ENCODE results near the gene STK11. TPM values are rescaled to one million over a fixed set of nuclear protein-coding genes. Genes with fewer than 3 reads are reported as not detected.

STK11 gene
- total RNA-seq, 1 donor from 2014 or later = 59.3 TPM

DNA sequence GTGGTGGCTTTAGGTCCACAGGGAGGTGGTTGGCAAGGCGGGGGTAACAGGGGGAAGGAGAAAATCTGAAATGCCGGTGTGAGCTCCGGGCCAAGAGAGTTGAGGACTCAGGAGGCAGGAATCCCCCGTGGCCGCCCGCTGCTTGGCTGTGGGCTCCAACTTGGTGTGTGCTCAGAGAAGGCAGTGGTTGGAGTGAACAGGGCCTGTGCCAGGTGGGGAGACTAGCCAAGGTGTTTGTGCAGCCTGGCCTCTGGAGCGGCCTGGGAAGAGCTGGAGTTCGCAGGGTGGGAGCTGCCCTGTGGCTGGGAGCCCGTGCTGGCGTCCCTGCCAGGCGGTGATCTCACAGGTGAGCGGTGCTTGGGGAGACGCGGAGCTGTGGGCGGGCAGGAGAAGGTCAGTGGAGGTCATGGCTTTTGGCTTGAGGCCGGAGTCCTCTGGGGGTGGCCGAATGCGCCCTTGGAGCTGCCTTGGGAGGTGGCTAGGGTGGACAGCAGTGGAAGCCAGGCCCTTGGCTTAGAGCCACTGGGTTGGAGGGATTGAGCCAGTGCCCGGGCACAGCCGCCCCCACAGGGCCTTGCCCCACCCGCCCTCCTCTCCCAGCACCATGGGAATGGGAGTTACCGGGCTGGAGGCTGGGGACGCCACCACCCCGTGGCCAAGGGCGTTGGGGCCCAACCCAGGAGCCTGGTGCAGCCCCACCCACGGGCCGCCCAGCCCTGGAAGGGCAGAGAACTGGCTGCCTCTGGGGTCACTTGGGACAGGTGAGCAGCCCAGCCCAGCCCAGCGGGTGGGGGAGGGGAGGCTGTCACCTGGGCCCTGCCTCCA lies 56.4 kb downstream of the STK11 start:
- Mint-ChIP-seq H3K9me3 (ENCODE audit: low read depth) (no peaks in the 10 kb centered on the region), H3K27ac (peak overlapping the region; percentile 88), H3K4me3 (ENCODE audit: low read depth) (peak overlapping the region; percentile 78), H3K36me3 (ENCODE audit: insufficient read depth) (peaks cover 5% of the 10 kb centered on the region), H3K27me3 (peaks cover under 1% of the 10 kb centered on the region), H3K4me1 (ENCODE audit: low read depth) (peaks cover 45% of the 10 kb centered on the region)
- no peak for DNase-seq (ENCODE audit: low spot score, unreplicated experiment)
- TF ChIP-seq, protein P1, sequence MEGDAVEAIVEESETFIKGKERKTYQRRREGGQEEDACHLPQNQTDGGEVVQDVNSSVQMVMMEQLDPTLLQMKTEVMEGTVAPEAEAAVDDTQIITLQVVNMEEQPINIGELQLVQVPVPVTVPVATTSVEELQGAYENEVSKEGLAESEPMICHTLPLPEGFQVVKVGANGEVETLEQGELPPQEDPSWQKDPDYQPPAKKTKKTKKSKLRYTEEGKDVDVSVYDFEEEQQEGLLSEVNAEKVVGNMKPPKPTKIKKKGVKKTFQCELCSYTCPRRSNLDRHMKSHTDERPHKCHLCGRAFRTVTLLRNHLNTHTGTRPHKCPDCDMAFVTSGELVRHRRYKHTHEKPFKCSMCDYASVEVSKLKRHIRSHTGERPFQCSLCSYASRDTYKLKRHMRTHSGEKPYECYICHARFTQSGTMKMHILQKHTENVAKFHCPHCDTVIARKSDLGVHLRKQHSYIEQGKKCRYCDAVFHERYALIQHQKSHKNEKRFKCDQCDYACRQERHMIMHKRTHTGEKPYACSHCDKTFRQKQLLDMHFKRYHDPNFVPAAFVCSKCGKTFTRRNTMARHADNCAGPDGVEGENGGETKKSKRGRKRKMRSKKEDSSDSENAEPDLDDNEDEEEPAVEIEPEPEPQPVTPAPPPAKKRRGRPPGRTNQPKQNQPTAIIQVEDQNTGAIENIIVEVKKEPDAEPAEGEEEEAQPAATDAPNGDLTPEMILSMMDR (IDR thresholded peaks at IDR 0.05; ENCODE audit: unreplicated experiment) = no peak

DNA sequence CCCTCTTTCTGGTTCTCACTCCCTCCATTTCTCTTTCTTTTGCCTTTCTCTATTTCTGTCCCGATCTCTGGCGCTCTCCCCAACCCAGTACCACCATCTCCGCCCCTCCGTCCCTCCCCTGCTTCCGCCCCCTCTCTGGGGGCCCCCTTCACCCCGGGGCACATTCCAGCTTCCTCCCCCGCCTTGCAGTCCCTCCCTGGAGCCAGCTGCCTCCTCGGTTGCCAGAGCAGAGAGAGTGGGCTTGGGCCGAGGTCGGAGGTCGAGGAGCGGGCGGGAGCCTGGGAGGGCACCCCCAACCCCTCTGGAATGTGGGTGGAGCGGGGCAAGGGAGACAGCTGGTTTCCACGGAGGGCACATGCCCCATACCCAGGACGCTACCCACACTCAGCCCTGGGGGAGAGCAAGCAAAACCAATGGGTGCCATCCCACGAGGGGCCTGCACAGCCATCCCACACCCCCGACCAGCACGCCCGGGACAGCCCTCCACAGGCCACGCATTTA lies 57.1 kb downstream of the STK11 start:
- peaks cover 44% of the 10 kb centered on the region for H3K4me1 Mint-ChIP-seq (ENCODE audit: low read depth)
- DNase-seq (ENCODE audit: low spot score, unreplicated experiment) = no peak
- peak overlapping the region; percentile 88 for H3K27ac Mint-ChIP-seq
- no peaks in the 10 kb centered on the region for H3K9me3 Mint-ChIP-seq (ENCODE audit: low read depth)
- H3K36me3 Mint-ChIP-seq (ENCODE audit: insufficient read depth) = peaks cover 2% of the 10 kb centered on the region
- peaks cover 5% of the 10 kb centered on the region for H3K27me3 Mint-ChIP-seq
- TF ChIP-seq, protein P1 (IDR thresholded peaks at IDR 0.05; ENCODE audit: unreplicated experiment) = no peak
- no peak overlapping the region for H3K4me3 Mint-ChIP-seq (ENCODE audit: low read depth)

DNA sequence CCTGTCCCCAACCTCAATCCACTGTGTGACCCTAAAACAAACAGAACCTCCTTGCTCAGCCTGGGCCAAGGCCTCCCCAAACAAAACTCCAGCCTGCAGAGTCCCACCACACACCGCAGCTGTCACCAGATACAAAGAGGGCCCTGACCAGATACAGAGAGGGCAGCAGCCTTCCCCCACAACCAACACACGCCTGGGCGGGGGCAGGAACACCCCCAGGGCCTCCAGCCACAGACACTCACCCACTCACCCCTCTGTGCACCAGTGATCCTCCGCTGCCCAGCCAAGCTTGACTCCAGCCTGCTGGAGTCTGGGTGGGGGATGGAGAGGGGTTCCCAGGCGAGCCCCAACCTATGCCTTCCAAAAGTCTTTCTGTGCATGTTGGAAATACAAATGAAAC lies 57.6 kb downstream of the STK11 start:
- no peaks in the 10 kb centered on the region for H3K36me3 Mint-ChIP-seq (ENCODE audit: insufficient read depth)
- H3K27ac Mint-ChIP-seq = peak overlapping the region; percentile 84
- TF ChIP-seq, protein P1 (IDR thresholded peaks at IDR 0.05; ENCODE audit: unreplicated experiment) = no peak
- DNase-seq (ENCODE audit: low spot score, unreplicated experiment) = no peak
- no peaks in the 10 kb centered on the region for H3K9me3 Mint-ChIP-seq (ENCODE audit: low read depth)
- H3K27me3 Mint-ChIP-seq = peaks cover 5% of the 10 kb centered on the region
- peak overlapping the region; percentile 24 for H3K4me3 Mint-ChIP-seq (ENCODE audit: low read depth)
- H3K4me1 Mint-ChIP-seq (ENCODE audit: low read depth) = peaks cover 42% of the 10 kb centered on the region

DNA sequence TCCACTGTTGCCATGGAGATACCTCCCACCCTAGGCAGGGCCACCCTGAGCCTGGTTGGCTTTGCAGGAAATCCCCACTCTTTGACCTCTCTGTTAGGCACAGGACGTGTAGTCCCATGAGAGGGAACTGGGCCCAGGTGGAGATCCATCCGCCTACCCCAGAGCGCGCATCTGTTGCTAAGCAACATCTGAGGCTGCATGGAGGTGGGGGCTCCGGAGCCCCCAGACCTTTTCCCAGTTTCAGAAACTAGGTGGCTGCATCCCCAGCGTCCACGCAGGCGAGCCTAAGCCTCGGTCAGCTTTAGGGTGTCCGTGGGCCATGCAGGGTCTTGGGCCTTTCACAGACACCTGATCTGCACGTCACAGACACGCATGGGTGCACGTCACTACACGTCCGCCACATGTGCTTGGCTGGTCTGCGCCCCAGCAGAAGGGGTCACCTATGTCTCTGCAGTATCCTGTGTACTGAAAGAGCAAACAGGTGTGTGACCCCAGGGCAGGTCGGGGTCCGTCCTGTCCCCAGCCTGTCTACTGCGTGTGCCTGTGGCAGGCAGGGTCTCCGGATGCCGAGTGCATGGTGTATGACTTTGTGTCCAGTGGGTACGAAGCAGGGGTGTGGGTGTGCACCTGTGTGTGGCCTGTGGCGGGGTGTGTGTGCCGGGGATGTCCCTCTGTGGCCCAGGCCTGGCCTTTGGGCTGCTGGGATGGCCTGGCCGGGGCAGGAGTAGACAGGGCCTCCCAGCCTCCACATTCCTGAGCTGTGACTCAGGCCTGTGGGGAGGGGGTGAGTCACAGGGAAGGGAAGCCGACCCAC lies 59.4 kb downstream of the STK11 start:
- peaks cover 38% of the 10 kb centered on the region for H3K4me1 Mint-ChIP-seq (ENCODE audit: low read depth)
- H3K27ac Mint-ChIP-seq = peak overlapping the region; percentile 91
- DNase-seq (ENCODE audit: low spot score, unreplicated experiment) = no peak
- H3K4me3 Mint-ChIP-seq (ENCODE audit: low read depth) = peak overlapping the region; percentile 61
- H3K9me3 Mint-ChIP-seq (ENCODE audit: low read depth) = no peaks in the 10 kb centered on the region
- peaks cover under 1% of the 10 kb centered on the region for H3K36me3 Mint-ChIP-seq (ENCODE audit: insufficient read depth)
- peaks cover 9% of the 10 kb centered on the region for H3K27me3 Mint-ChIP-seq
- TF ChIP-seq, protein P1 (IDR thresholded peaks at IDR 0.05; ENCODE audit: unreplicated experiment) = no peak

DNA sequence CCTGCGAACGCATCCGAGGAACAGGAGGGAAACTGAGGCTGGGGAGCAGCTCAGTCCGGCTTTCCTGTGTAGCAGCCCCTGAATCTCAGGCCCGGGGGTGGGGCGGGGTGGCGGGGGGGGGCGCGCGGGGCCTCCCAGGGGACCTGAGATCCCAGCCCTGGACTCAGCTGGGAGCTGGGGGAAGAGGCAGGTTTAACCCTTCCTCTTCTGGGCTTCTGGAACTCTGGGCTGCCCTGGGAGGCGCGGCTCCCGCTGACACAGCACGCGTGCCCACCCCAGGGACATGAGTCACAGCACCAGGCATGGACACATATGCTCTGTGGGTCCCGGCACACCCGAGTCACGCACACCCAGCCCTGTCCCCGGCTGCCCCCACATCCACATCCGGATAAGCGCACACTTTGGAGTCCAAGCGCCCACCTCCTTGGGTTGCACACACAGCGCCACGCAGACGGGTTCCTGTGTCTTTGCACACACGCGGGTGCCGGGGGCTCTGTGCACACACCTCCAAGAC lies 60.1 kb downstream of the STK11 start:
- Mint-ChIP-seq H3K4me3 (ENCODE audit: low read depth) (peak overlapping the region; percentile 48), H3K27ac (peak overlapping the region; percentile 91), H3K27me3 (peaks cover 9% of the 10 kb centered on the region), H3K36me3 (ENCODE audit: insufficient read depth) (peaks cover 4% of the 10 kb centered on the region), H3K4me1 (ENCODE audit: low read depth) (peaks cover 45% of the 10 kb centered on the region), H3K9me3 (ENCODE audit: low read depth) (no peaks in the 10 kb centered on the region)
- no peak for DNase-seq (ENCODE audit: low spot score, unreplicated experiment)
- TF ChIP-seq, protein P1 (IDR thresholded peaks at IDR 0.05; ENCODE audit: unreplicated experiment) = no peak

Measured in progenitor cell of endocrine pancreas (in vitro differentiated cells).